Mesenchymal stem cell (in vitro differentiated cells and primary cell): ENCODE results near the gene GGACT.
"Not testable (repeated sequence)": the region's sequence is repeated elsewhere in the genome, so short reads cannot be mapped to it uniquely, and the experiment has no call there.

ENCODE experiments used
- DNase-seq: peaks from one replicate; pipeline ENCODE4 v3.0.0-alpha.2; 2013
- H2AFZ ChIP-seq: one replicate; pipeline ENCODE4 v1.6.1; 2013; ENCODE audit warnings: low read depth, mild to moderate bottlenecking, control low read depth, inconsistent platforms, low read length, moderate library complexity
- H2AK5ac ChIP-seq: 2 replicates; pipeline ENCODE4 v1.6.1; 2013; ENCODE audit warnings: low read length, moderate library complexity, mild to moderate bottlenecking, inconsistent platforms; ENCODE audit not compliant: severe bottlenecking
- H2BK120ac ChIP-seq: one replicate; pipeline ENCODE4 v1.6.1; 2013; ENCODE audit warnings: low read depth, mild to moderate bottlenecking, inconsistent platforms, low read length, moderate library complexity
- H2BK12ac ChIP-seq, 2 experiments: one replicate each; pipeline ENCODE4 v1.6.1; 2013; ENCODE audit warnings: inconsistent platforms in 2 of 2, low read length in 2 of 2, mild to moderate bottlenecking in 2 of 2, moderate library complexity in 2 of 2, control low read depth in 1 of 2
- H2BK15ac ChIP-seq: one replicate; pipeline ENCODE4 v1.6.1; 2013; ENCODE audit warnings: mild to moderate bottlenecking, low read depth, inconsistent platforms; ENCODE audit not compliant: poor library complexity, severe bottlenecking
- H2BK5ac ChIP-seq: 2 replicates; pipeline ENCODE4 v1.6.1; 2013; ENCODE audit warnings: low read depth, mild to moderate bottlenecking, low read length, control low read depth, inconsistent platforms; ENCODE audit not compliant: poor library complexity, severe bottlenecking
- H3K14ac ChIP-seq, 2 experiments: one replicate each; pipeline ENCODE4 v1.6.1; 2013; ENCODE audit warnings: inconsistent platforms in 2 of 2, low read length in 2 of 2, control low read depth in 1 of 2, mild to moderate bottlenecking in 1 of 2, moderate library complexity in 1 of 2
- H3K18ac ChIP-seq, 2 experiments: one replicate each; pipeline ENCODE4 v1.6.1; 2013; ENCODE audit warnings: inconsistent platforms in 2 of 2, low read length in 2 of 2, control low read depth in 1 of 2, low read depth in 1 of 2, mild to moderate bottlenecking in 1 of 2
- H3K23ac ChIP-seq, 2 experiments: one replicate each; pipeline ENCODE4 v1.6.1; 2013; ENCODE audit warnings: inconsistent platforms in 2 of 2, low read length in 2 of 2, mild to moderate bottlenecking in 2 of 2, moderate library complexity in 2 of 2, control low read depth in 1 of 2
- H3K27ac ChIP-seq: 2 replicates; pipeline ENCODE4 v1.5.1; 2013; ENCODE audit warnings: mild to moderate bottlenecking, moderate library complexity, low read length, control low read depth, inconsistent platforms; ENCODE audit not compliant: poor library complexity, severe bottlenecking
- H3K27me3 ChIP-seq, 2 experiments: 2 replicates each; pipeline versions ENCODE4 v1.6.1 to v1.7.0; 2013; ENCODE audit warnings: low read length in 2 of 2, mild to moderate bottlenecking in 2 of 2, moderate library complexity in 2 of 2, control low read depth in 1 of 2, inconsistent platforms in 1 of 2; ENCODE audit not compliant: control insufficient read depth in 1 of 2, insufficient read depth in 1 of 2
- H3K36me3 ChIP-seq, 2 experiments: 2 replicates each; pipeline versions ENCODE4 v1.6.1 to v1.7.0; 2013; ENCODE audit warnings: low read length in 2 of 2, control low read depth in 1 of 2, inconsistent platforms in 1 of 2, low read depth in 1 of 2, mild to moderate bottlenecking in 1 of 2; ENCODE audit not compliant: insufficient read depth in 2 of 2, control insufficient read depth in 1 of 2
- H3K4ac ChIP-seq, 2 experiments: one replicate each; pipeline ENCODE4 v1.6.1; 2013; ENCODE audit warnings: inconsistent platforms in 2 of 2, low read length in 2 of 2, mild to moderate bottlenecking in 2 of 2, moderate library complexity in 2 of 2, control low read depth in 1 of 2, low read depth in 1 of 2
- H3K4me1 ChIP-seq: 2 replicates; pipeline ENCODE4 v1.6.1; 2013; ENCODE audit warnings: low read depth, low read length, control low read depth; ENCODE audit not compliant: control insufficient read depth, insufficient read depth
- H3K4me2 ChIP-seq: 2 replicates; pipeline ENCODE4 v1.6.1; 2013; ENCODE audit warnings: low read length, mild to moderate bottlenecking, inconsistent platforms; ENCODE audit not compliant: poor library complexity, severe bottlenecking
- H3K4me3 ChIP-seq, 2 experiments: 2 replicates each; pipeline versions ENCODE4 v1.5.1 to v1.7.0; 2013; ENCODE audit warnings: low read length in 2 of 2, mild to moderate bottlenecking in 2 of 2, control low read depth in 1 of 2, low read depth in 1 of 2; ENCODE audit not compliant: insufficient read depth in 1 of 2
- H3K79me1 ChIP-seq: replicated peaks from 2 replicates; pipeline ENCODE4 v1.6.1; 2013; ENCODE audit warnings: mild to moderate bottlenecking, control low read depth, low read length, inconsistent platforms; ENCODE audit not compliant: poor library complexity, severe bottlenecking
- H3K9ac ChIP-seq: 2 replicates; pipeline ENCODE4 v1.7.0; 2013; ENCODE audit warnings: mild to moderate bottlenecking, low read length, moderate library complexity
- H3K9me3 ChIP-seq: 2 replicates; pipeline ENCODE4 v1.7.0; 2013; ENCODE audit warnings: mild to moderate bottlenecking, low read length; ENCODE audit not compliant: control insufficient read depth
- H4K8ac ChIP-seq: one replicate; pipeline ENCODE4 v1.6.1; 2013; ENCODE audit warnings: inconsistent platforms, mild to moderate bottlenecking, low read length, moderate library complexity
- H4K91ac ChIP-seq: one replicate; pipeline ENCODE4 v1.6.1; 2013; ENCODE audit warnings: mild to moderate bottlenecking, low read length, inconsistent platforms
- WGBS: methylation state at CpG from one replicate; pipeline ENCODE4 v1.1.7; 2013; ENCODE audit warnings: mixed read lengths; 5-methylcytosine and 5-hydroxymethylcytosine counted together

GGACT gene

DNA sequence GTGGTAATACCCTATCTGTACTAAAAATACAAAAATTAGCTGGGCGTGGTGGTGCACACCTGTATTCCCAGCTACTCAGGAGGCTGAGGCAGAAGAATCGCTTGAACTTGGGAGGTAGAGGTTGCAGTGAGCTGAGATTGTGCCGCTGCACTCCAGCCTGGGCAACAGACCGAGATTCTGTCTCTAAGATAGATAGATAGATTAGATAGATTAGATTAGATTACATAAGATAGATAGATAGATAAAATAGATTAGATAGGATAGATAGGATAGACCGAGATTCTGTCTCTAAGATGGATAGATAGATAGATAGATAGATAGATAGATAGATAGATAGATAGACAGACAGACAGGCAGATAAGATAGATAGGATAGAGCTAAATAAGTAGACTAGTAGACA, 63.9 kb downstream of the GGACT start:
- H3K27ac ChIP-seq, H3K14ac ChIP-seq, H3K4me1 ChIP-seq, H3K18ac ChIP-seq, H4K8ac ChIP-seq, H3K9me3 ChIP-seq, H2BK120ac ChIP-seq, H2AK5ac ChIP-seq, H3K4ac ChIP-seq, H2BK5ac ChIP-seq, H3K4me3 ChIP-seq, H3K27me3 ChIP-seq, DNase-seq, H2BK15ac ChIP-seq, H2AFZ ChIP-seq, H3K23ac ChIP-seq, H3K9ac ChIP-seq, H4K91ac ChIP-seq, H3K4me2 ChIP-seq, H2BK12ac ChIP-seq: not testable (repeated sequence)
- peaks cover 33% of the 10 kb centered on the region for H3K79me1 ChIP-seq
- H3K36me3 ChIP-seq = peaks cover 23 to 42% of the 10 kb centered on the region in 2 experiments
- 95% methylated on average over 4 of the region's 5 CpGs for WGBS

DNA sequence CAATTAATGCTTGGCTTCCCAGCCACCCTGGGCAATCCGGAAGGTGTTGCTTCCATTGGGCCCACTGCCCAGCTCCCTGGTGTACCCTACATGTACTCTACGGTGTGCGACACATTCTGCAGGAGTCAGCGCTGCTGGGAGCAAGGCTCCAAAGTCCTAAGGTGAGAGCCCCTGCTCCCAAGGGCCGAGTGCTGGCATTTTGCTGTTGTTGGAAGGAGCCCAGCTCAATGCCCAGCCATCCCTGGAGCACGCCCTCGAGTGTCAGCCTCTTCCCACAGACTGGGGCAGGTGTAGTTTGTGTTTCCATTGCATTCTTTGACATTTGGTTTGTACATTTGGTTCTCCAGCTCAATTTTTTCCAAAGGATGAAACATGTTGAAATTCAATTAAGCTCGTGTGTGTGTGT, 64.6 kb downstream of the GGACT start:
- no peak for DNase-seq
- H2AFZ ChIP-seq = no peak overlapping the region
- H3K9ac ChIP-seq = no peak overlapping the region
- H3K9me3 ChIP-seq = no peaks in the 10 kb centered on the region
- no peak overlapping the region for H2BK15ac ChIP-seq
- H3K36me3 ChIP-seq = peaks cover 16 to 35% of the 10 kb centered on the region in 2 experiments
- H3K79me1 ChIP-seq = peaks cover 32% of the 10 kb centered on the region
- H3K4me3 ChIP-seq = no peak overlapping the region
- no peak overlapping the region for H3K27ac ChIP-seq
- H2BK5ac ChIP-seq = no peak overlapping the region
- no peak overlapping the region for H3K4me2 ChIP-seq
- H2AK5ac ChIP-seq = no peak overlapping the region
- WGBS = 95% methylated on average over 8 of the region's 8 CpGs
- H4K8ac ChIP-seq = no peak overlapping the region
- no peak overlapping the region for H2BK120ac ChIP-seq
- no peak overlapping the region for H3K18ac ChIP-seq
- no peak overlapping the region for H3K4ac ChIP-seq
- H2BK12ac ChIP-seq = no peak overlapping the region
- H3K14ac ChIP-seq = no peak overlapping the region
- no peaks in the 10 kb centered on the region for H3K27me3 ChIP-seq
- H3K4me1 ChIP-seq = peaks cover 7% of the 10 kb centered on the region
- no peak overlapping the region for H4K91ac ChIP-seq
- H3K23ac ChIP-seq = no peak overlapping the region

DNA sequence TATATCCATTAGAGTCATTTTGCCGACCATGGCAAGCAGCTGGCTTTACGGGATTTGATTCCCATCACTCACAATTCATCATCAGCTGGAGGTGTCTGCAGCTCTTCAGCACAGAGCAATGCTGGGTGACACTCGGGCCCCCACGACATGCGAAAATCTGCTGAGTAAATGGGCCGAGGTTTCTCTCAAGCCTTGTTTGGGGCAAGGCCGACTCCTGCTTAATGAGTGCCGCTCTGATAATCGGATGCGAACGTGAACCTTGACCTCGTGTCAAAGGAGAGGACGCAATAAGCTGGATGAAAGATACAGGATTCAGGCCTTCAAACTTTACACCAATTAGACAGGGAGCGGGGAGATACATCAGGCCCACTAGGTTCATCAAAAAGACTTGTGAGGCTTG, 65.2 kb downstream of the GGACT start:
- H2BK5ac ChIP-seq = no peak overlapping the region
- no peak overlapping the region for H2BK15ac ChIP-seq
- no peak overlapping the region for H3K23ac ChIP-seq
- no peak overlapping the region for H3K27ac ChIP-seq
- no peak overlapping the region for H3K14ac ChIP-seq
- no peak overlapping the region for H2AFZ ChIP-seq
- H2BK120ac ChIP-seq = no peak overlapping the region
- H2AK5ac ChIP-seq = no peak overlapping the region
- no peak overlapping the region for H3K4me2 ChIP-seq
- H2BK12ac ChIP-seq = no peak overlapping the region
- H3K9me3 ChIP-seq = no peaks in the 10 kb centered on the region
- no peak overlapping the region for H4K8ac ChIP-seq
- H4K91ac ChIP-seq = no peak overlapping the region
- no peak overlapping the region for H3K18ac ChIP-seq
- no peak for DNase-seq
- H3K4me1 ChIP-seq = peaks cover 7% of the 10 kb centered on the region
- H3K9ac ChIP-seq = no peak overlapping the region
- H3K79me1 ChIP-seq = peaks cover 30% of the 10 kb centered on the region
- peaks cover 11 to 29% of the 10 kb centered on the region in 2 experiments for H3K36me3 ChIP-seq
- no peaks in the 10 kb centered on the region for H3K27me3 ChIP-seq
- WGBS = 98% methylated on average over 14 of the region's 14 CpGs
- H3K4me3 ChIP-seq = no peak overlapping the region
- H3K4ac ChIP-seq = no peak overlapping the region

DNA sequence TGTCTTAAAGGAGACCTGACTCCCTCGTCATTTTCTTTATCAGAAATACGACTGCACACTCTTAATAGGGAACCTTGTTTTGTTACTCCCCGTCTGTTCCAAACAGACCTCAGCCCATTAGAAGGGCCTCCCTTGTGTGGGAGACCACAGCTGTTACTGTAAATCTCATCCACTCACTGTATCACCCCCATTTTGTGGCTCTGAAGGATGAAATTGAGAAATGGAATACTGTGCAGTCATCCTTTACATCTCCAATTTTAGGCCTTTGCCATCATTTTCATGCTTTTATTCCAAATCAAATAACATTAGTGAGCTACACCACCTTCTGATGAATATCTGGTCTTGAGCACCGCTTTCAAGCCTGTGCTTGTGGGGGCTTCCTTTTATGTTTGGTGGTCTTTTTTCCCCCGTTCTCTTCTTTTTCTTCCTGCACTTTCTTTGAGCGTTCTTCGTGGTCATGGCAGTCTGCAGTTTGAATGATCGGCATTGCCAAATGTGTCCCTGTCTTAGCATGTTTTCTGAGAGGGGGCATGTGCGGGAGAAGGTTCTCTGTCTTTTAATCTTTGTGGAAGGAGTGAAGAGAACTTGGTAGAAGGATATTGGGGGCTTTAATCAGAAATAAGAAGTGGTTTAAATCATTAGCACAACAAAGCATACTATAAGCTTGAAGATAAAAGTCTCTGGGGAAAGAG, 65.8 kb downstream of the GGACT start:
- Histone ChIP-seq H2BK15ac (no peak overlapping the region), H4K91ac (no peak overlapping the region), H2BK5ac (no peak overlapping the region), H3K9me3 (no peaks in the 10 kb centered on the region), H3K4ac (no peak overlapping the region), H3K79me1 (peaks cover 29% of the 10 kb centered on the region), H3K14ac (no peak overlapping the region), H3K4me3 (no peak overlapping the region), H3K27ac (no peak overlapping the region), H3K36me3 (peaks cover 8 to 26% of the 10 kb centered on the region in 2 experiments), H2AFZ (no peak overlapping the region), H3K18ac (no peak overlapping the region), H2AK5ac (no peak overlapping the region), H2BK120ac (no peak overlapping the region), H2BK12ac (no peak overlapping the region), H3K23ac (no peak overlapping the region), H3K9ac (no peak overlapping the region), H3K27me3 (no peaks in the 10 kb centered on the region), H3K4me1 (peaks cover 7% of the 10 kb centered on the region), H3K4me2 (no peak overlapping the region), H4K8ac (no peak overlapping the region)
- DNase-seq = no peak
- 93% methylated on average over 9 of the region's 9 CpGs for WGBS
